ENCODE measurements around the gene RAD51B. TPM values are rescaled to one million over a fixed set of nuclear protein-coding genes. Genes with fewer than 3 reads are reported as not detected.

Gene RAD51B
- total and polyA plus RNA-seq, 2 of the 13 experiments (the other 11 are each of a cell fraction or from before 2014, with no cell fraction given): 7.0 to 9.5 TPM

DNA sequence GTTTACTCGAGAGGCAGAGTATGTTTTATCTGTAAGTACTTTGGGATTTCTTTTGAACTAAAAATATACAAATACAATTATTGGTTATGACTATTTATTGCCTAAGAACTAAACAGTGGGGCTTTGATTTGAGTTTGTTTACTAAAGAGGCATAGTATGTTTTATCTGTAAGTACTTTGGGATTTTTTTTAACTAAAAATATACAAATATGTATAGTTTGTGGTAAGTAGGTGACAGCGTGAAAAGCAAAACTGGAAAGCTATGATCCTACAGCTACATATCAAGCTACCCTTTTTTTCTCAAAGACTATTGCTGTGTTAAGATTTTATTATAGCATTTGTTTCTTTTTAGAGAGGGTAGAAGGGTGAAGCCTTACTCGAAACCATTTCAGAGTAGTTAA lies 171.0 kb downstream of the RAD51B start:
- Histone ChIP-seq H3K4me2 (ENCODE audit: low read depth, low read length) (no peak overlapping the region), H4K20me1 (ENCODE audit: insufficient read depth, low read length) (no peaks in the 10 kb centered on the region), H3K79me2 (ENCODE audit: insufficient read depth, low read length) (no peaks in the 10 kb centered on the region), H3K4me1 (ENCODE audit: insufficient read depth, low read length) (no peaks in the 10 kb centered on the region), H3K36me3 (replicated peaks in 1 of 2; ENCODE audit: control insufficient read depth in 1 of 2, insufficient read depth in 2 of 2, low read length in 2 of 2) (no peaks in the 10 kb centered on the region), H3K27me3 (ENCODE audit: control insufficient read depth in 1 of 2, insufficient read depth in 2 of 2, low read length in 2 of 2) (no peaks in the 10 kb centered on the region), H3K4me3 (replicated peaks in 1 of 3; ENCODE audit: insufficient read depth in 1 of 3, low read depth in 2 of 3, low read length in 3 of 3) (no peak overlapping the region), H3K9ac (ENCODE audit: insufficient read depth, low read depth, low read length) (no peak overlapping the region), H2AFZ (ENCODE audit: low read length) (no peak overlapping the region), H3K27ac (ENCODE audit: extremely low read length, insufficient read depth, low read length) (no peak overlapping the region), H3K9me3 (ENCODE audit: low read length) (no peaks in the 10 kb centered on the region)
- DNase-seq (ENCODE audit: low spot score) (no peak), FAIRE-seq (no peak), ATAC-seq (no peak)
- intact Hi-C loops (cut with micrococcal nuclease; ENCODE audit: unreplicated experiment): no loop called here
- 89% methylated on average over 3 of the region's 3 CpGs for WGBS (ENCODE audit: low lambda C conversion rate)
- in situ Hi-C loops (cut with HindIII; ENCODE audit: extremely low pct_ligation_motif_present, low pct_unique_long_range_greater_than_20kb): no loop called here
- no TSS peak for BruUV-seq (replicated peaks)
- CTCF ChIA-PET (ENCODE audit: low intra/inter-chr PET ratio, low total read pairs): no interaction called here
- POLR2A ChIA-PET: no interaction called here
- no peak for TF ChIP-seq TRIM22 (IDR thresholded peaks at IDR 0.05)
- no peak for TF ChIP-seq NFATC3 (CRISPR knock-in tag; IDR thresholded peaks at IDR 0.05)
- no peak for TF ChIP-seq ZNF503 (CRISPR knock-in tag; IDR thresholded peaks at IDR 0.05)
- TF ChIP-seq KLF12 (CRISPR knock-in tag; IDR thresholded peaks at IDR 0.05; ENCODE audit: borderline replicate concordance): no peak
- no peak for TF ChIP-seq AFF4 (CRISPR knock-in tag; IDR thresholded peaks at IDR 0.05)
- TF ChIP-seq MAFF (IDR thresholded peaks at IDR 0.05; ENCODE audit: low read depth, low read length): no peak
- TF ChIP-seq MAFK (conservative IDR thresholded peaks at IDR 0.05 in 1 of 2, IDR thresholded peaks at IDR 0.05 in 1 of 2; ENCODE audit: low read length in 2 of 2): no peak
- no peak for TF ChIP-seq XRCC5 (optimal IDR thresholded peaks at IDR 0.05; ENCODE audit: low read length)
- no peak for TF ChIP-seq ZNF280D (CRISPR knock-in tag; IDR thresholded peaks at IDR 0.05)
- TF ChIP-seq, protein P1, sequence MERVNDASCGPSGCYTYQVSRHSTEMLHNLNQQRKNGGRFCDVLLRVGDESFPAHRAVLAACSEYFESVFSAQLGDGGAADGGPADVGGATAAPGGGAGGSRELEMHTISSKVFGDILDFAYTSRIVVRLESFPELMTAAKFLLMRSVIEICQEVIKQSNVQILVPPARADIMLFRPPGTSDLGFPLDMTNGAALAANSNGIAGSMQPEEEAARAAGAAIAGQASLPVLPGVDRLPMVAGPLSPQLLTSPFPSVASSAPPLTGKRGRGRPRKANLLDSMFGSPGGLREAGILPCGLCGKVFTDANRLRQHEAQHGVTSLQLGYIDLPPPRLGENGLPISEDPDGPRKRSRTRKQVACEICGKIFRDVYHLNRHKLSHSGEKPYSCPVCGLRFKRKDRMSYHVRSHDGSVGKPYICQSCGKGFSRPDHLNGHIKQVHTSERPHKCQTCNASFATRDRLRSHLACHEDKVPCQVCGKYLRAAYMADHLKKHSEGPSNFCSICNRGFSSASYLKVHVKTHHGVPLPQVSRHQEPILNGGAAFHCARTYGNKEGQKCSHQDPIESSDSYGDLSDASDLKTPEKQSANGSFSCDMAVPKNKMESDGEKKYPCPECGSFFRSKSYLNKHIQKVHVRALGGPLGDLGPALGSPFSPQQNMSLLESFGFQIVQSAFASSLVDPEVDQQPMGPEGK (CRISPR knock-in tag; IDR thresholded peaks at IDR 0.05): no peak
- no peak for TF ChIP-seq ZBTB14 (CRISPR knock-in tag; IDR thresholded peaks at IDR 0.05)

All from HepG2 (cell line).